Liver (tissue), 9 donors: Measurements from ENCODE around the gene CHP1. TPM values are rescaled to one million over a fixed set of nuclear protein-coding genes. Genes with fewer than 3 reads are reported as not detected.
"Not testable (repeated sequence)": the region's sequence is repeated elsewhere in the genome, so short reads cannot be mapped to it uniquely, and the experiment has no call there.

Experiments
- DNase-seq: peaks from one replicate; pipeline ENCODE4 v3.0.0-alpha.2; 2017; ENCODE audit warnings: low spot score
- H3K27ac ChIP-seq, 2 donors: one replicate each; pipeline ENCODE4 v1.7.0; 2013; ENCODE audit warnings: inconsistent platforms in 2 of 2, low read length in 2 of 2, control low read depth in 1 of 2, low read depth in 1 of 2, mild to moderate bottlenecking in 1 of 2
- H3K27me3 ChIP-seq, 4 donors: one replicate each; pipeline versions ENCODE4 v1.6.1 to v1.7.0; 2013; ENCODE audit warnings: low read length in 3 of 4, inconsistent platforms in 1 of 4, mild to moderate bottlenecking in 1 of 4, moderate library complexity in 1 of 4; ENCODE audit not compliant: control insufficient read depth in 4 of 4, insufficient read depth in 4 of 4
- H3K36me3 ChIP-seq, 4 donors: one replicate each; pipeline versions ENCODE4 v1.6.1 to v1.7.0; 2013; ENCODE audit warnings: low read length in 3 of 4, mild to moderate bottlenecking in 3 of 4, low read depth in 1 of 4, moderate library complexity in 1 of 4; ENCODE audit not compliant: control insufficient read depth in 4 of 4, insufficient read depth in 3 of 4
- H3K4me1 ChIP-seq, 4 donors: one replicate each; pipeline versions ENCODE4 v1.6.1 to v1.7.0; 2013; ENCODE audit warnings: low read length in 3 of 4, mild to moderate bottlenecking in 3 of 4, moderate library complexity in 1 of 4; ENCODE audit not compliant: control insufficient read depth in 4 of 4, insufficient read depth in 4 of 4
- H3K4me3 ChIP-seq, 3 donors: one replicate each; pipeline versions ENCODE4 v1.6.1 to v1.7.0; 2013; ENCODE audit warnings: low read length in 3 of 3, control low read depth in 1 of 3, low read depth in 1 of 3, mild to moderate bottlenecking in 1 of 3
- H3K9ac ChIP-seq, 2 donors: one replicate each; pipeline ENCODE4 v1.7.0; 2013; ENCODE audit warnings: low read length in 2 of 2, mild to moderate bottlenecking in 2 of 2, moderate library complexity in 2 of 2, control low read depth in 1 of 2, low read depth in 1 of 2
- H3K9me3 ChIP-seq, 4 donors: one replicate each; pipeline versions ENCODE4 v1.6.1 to v1.7.0; 2013; ENCODE audit warnings: low read length in 3 of 4; ENCODE audit not compliant: control insufficient read depth in 4 of 4
- ATF3 ChIP-seq: IDR thresholded peaks from 2 replicates; pipeline ENCODE4 v1.6.1; 2016; ENCODE audit warnings: antibody characterized with exemption
- EGR1 ChIP-seq, 2 donors: IDR thresholded peaks; 2 replicates each; pipeline ENCODE4 v1.6.1; 2016 to 2018; ENCODE audit warnings: antibody characterized with exemption in 2 of 2, low read depth in 2 of 2
- FOXA1 ChIP-seq: IDR thresholded peaks from 2 replicates; pipeline ENCODE4 v1.6.1; 2016; ENCODE audit warnings: antibody characterized with exemption
- FOXA2 ChIP-seq: IDR thresholded peaks from 2 replicates; pipeline ENCODE4 v1.6.1; 2016; ENCODE audit warnings: antibody characterized with exemption
- GABPA ChIP-seq, 2 donors: IDR thresholded peaks in 1 of 2; conservative IDR thresholded peaks in 1 of 2; 2 replicates each; pipeline ENCODE4 v1.6.1; 2016; ENCODE audit warnings: antibody characterized with exemption in 2 of 2, mild to moderate bottlenecking in 1 of 2, moderate library complexity in 1 of 2
- HNF4A ChIP-seq, 2 donors: conservative IDR thresholded peaks; 2 replicates each; pipeline ENCODE4 v1.6.1; 2016; ENCODE audit warnings: antibody characterized with exemption in 2 of 2, mild to moderate bottlenecking in 2 of 2
- JUND ChIP-seq, 2 donors: IDR thresholded peaks; 2 replicates each; pipeline ENCODE4 v1.6.1; 2016; ENCODE audit warnings: antibody characterized with exemption in 2 of 2
- NR2F2 ChIP-seq: IDR thresholded peaks from 2 replicates; pipeline ENCODE4 v1.6.1; 2016; ENCODE audit warnings: antibody characterized with exemption
- RAD21 ChIP-seq, 2 donors: IDR thresholded peaks; 2 replicates each; pipeline ENCODE4 v1.6.1; 2016; ENCODE audit warnings: antibody characterized with exemption in 2 of 2, mild to moderate bottlenecking in 2 of 2
- REST ChIP-seq: IDR thresholded peaks from 2 replicates; pipeline ENCODE4 v1.6.1; 2016; ENCODE audit warnings: antibody characterized with exemption, mild to moderate bottlenecking
- RXRA ChIP-seq, 2 donors: IDR thresholded peaks; 2 replicates each; pipeline ENCODE4 v1.6.1; 2017 to 2018; ENCODE audit warnings: antibody characterized with exemption in 2 of 2, mild to moderate bottlenecking in 1 of 2
- SP1 ChIP-seq: IDR thresholded peaks from 2 replicates; pipeline ENCODE4 v1.6.1; 2018; ENCODE audit warnings: antibody characterized with exemption, mild to moderate bottlenecking
- YY1 ChIP-seq: IDR thresholded peaks from 2 replicates; pipeline ENCODE4 v1.6.1; 2016; ENCODE audit warnings: antibody characterized with exemption, mild to moderate bottlenecking
- WGBS: extraction: QIAGEN DNeasy Blood & Tissue Kit; methylation state at CpG from one replicate; pipeline ENCODE4 v1.1.7; 2013; 5-methylcytosine and 5-hydroxymethylcytosine counted together
- polyA plus RNA-seq, 2 donors: library from polyadenylated mRNA; stranded (reverse) in 1 of 2; unstranded in 1 of 2; fragments of 200-250 nt in 1 of 2; fragments of >200 nt in 1 of 2; fragmentation: Nextera tagmentation in 1 of 2; extraction: Ambion mirVana in 1 of 2; gene quantifications; one replicate each; pipeline versions ENCODE4 v1.2.1 to v1.2.3, GENCODE V29; 2013 to 2015
- total RNA-seq, 2 donors: library from RNA; depleted of rRNA; stranded (reverse); fragments of >200 nt; gene quantifications; one replicate each; pipeline ENCODE4 v1.2.3, GENCODE V29; 2014
- TF ChIP-seq, protein P1 (sequence below): fragments of 150-350 bp; IDR thresholded peaks from 2 replicates; pipeline ENCODE4 v1.5.1; 2017; ENCODE audit warnings: improper control_type of control experiment, low read depth, low read length; ENCODE audit not compliant: missing input control
- donor health status: healthy.
- donor health status: healthy.
- donor health status: healthy.
- donor health status: healthy.
- donor health status: healthy.

Gene CHP1
- total and polyA plus RNA-seq, 4 donors, result 87.4 to 162 (median 117) TPM

GRCh38 chr15:41292521-41292920 lies 61.5 kb downstream of the CHP1 start:
- no peak for DNase-seq
- Histone ChIP-seq H3K36me3 (peaks cover 5 to 24% (median 13%) of the 10 kb centered on the region in 4 donors), H3K4me3 (no peak overlapping the region), H3K9ac (no peak overlapping the region), H3K4me1 (peaks cover 2 to 12% (median 7%) of the 10 kb centered on the region in 4 donors), H3K27ac (no peak overlapping the region), H3K9me3 (no peaks in the 10 kb centered on the region), H3K27me3 (no peaks in the 10 kb centered on the region)
- no peak for TF ChIP-seq FOXA2
- no peak for TF ChIP-seq YY1
- TF ChIP-seq RAD21 (IDR thresholded peaks at IDR 0.05), result no peak
- TF ChIP-seq REST, result no peak
- TF ChIP-seq SP1, result no peak
- TF ChIP-seq EGR1 (IDR thresholded peaks at IDR 0.05; ENCODE audit: low read depth in 2 of 2), result no peak
- TF ChIP-seq JUND (IDR thresholded peaks at IDR 0.05), result no peak
- TF ChIP-seq ATF3, result no peak
- TF ChIP-seq, protein P1, sequence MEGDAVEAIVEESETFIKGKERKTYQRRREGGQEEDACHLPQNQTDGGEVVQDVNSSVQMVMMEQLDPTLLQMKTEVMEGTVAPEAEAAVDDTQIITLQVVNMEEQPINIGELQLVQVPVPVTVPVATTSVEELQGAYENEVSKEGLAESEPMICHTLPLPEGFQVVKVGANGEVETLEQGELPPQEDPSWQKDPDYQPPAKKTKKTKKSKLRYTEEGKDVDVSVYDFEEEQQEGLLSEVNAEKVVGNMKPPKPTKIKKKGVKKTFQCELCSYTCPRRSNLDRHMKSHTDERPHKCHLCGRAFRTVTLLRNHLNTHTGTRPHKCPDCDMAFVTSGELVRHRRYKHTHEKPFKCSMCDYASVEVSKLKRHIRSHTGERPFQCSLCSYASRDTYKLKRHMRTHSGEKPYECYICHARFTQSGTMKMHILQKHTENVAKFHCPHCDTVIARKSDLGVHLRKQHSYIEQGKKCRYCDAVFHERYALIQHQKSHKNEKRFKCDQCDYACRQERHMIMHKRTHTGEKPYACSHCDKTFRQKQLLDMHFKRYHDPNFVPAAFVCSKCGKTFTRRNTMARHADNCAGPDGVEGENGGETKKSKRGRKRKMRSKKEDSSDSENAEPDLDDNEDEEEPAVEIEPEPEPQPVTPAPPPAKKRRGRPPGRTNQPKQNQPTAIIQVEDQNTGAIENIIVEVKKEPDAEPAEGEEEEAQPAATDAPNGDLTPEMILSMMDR, result no peak
- TF ChIP-seq RXRA (IDR thresholded peaks at IDR 0.05), result no peak
- no peak for TF ChIP-seq NR2F2
- no peak for TF ChIP-seq GABPA (IDR thresholded peaks at IDR 0.05 in 1 of 2, conservative IDR thresholded peaks at IDR 0.05 in 1 of 2)
- no peak for TF ChIP-seq HNF4A (conservative IDR thresholded peaks at IDR 0.05)
- no peak for TF ChIP-seq FOXA1
- WGBS, result 59% methylated on average over 1 of the region's 1 CpG

GRCh38 chr15:41301139-41301538 lies 70.1 kb downstream of the CHP1 start:
- not testable (repeated sequence) for H3K4me3 ChIP-seq, H3K27ac ChIP-seq, DNase-seq, H3K9ac ChIP-seq, H3K4me1 ChIP-seq, H3K9me3 ChIP-seq, H3K27me3 ChIP-seq
- H3K36me3 ChIP-seq, result peaks cover 7 to 21% (median 11%) of the 10 kb centered on the region in 4 donors
- WGBS, result 97% methylated on average over 2 of the region's 2 CpGs

DNA sequence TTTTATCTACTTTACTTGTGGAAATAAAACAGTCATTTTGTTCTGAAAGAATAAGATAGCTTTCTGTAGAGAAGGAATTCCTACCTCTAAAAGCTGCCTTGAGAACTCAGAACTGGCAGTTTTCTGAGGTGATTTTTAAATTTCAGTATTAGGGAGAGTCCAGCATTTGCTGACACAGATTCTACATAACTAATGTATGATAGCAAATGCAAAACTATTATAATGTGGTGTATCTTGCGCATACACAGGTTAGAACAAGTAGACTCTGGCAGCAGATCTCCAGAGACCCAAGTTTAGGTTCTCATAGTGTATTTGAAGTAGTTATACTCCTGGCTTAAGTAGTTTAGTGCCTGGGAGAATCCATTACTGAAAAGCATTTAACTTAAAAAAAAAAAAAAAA lies 70.5 kb downstream of the CHP1 start:
- 95% methylated on average over 1 of the region's 1 CpG for WGBS
- H3K36me3 ChIP-seq, result peaks cover 5 to 21% (median 11%) of the 10 kb centered on the region in 4 donors
- no peak for DNase-seq
- no peaks in the 10 kb centered on the region for H3K27me3 ChIP-seq
- H3K9ac ChIP-seq, result no peak overlapping the region
- no peaks in the 10 kb centered on the region for H3K9me3 ChIP-seq
- H3K27ac ChIP-seq, result no peak overlapping the region
- H3K4me1 ChIP-seq, result no peaks in the 10 kb centered on the region
- H3K4me3 ChIP-seq, result no peak overlapping the region
- TF ChIP-seq, protein P1, result no peak
- TF ChIP-seq RAD21 (IDR thresholded peaks at IDR 0.05), result no peak
- TF ChIP-seq ATF3, result no peak
- TF ChIP-seq JUND (IDR thresholded peaks at IDR 0.05), result no peak
- no peak for TF ChIP-seq NR2F2
- no peak for TF ChIP-seq FOXA2
- no peak for TF ChIP-seq REST
- no peak for TF ChIP-seq SP1
